ENCODE measurements around the gene FLT3LG. TPM values are rescaled to one million over a fixed set of nuclear protein-coding genes. Genes with fewer than 3 reads are reported as not detected.

Gene FLT3LG
- total and polyA plus RNA-seq, 9 of the 15 experiments (the other 6 are each of a cell fraction or from before 2014, with no cell fraction given) = 0.31 to 6.4 (median 1.1) TPM

GRCh38 chr19:49506575-49507105 lies 32.6 kb downstream of the FLT3LG start (continued):
- TF ChIP-seq MBD1 (CRISPR knock-in tag; IDR thresholded peaks at IDR 0.05) (peak; percentile 41; the same call in 1 of the 2 replicates), XRCC3 (IDR thresholded peaks at IDR 0.05) (no peak), ARNT (IDR thresholded peaks at IDR 0.05) (0 out of 4 replicates have a peak, but pooled peaks of 1 of the 2 experiments have one; percentile 28), CHCHD3 (CRISPR knock-in tag; IDR thresholded peaks at IDR 0.05) (no peak), ADNP (tag; IDR thresholded peaks at IDR 0.05) (0 out of 2 replicates have a peak, but pooled peaks have one; percentile 13), ZNF740 (CRISPR knock-in tag; IDR thresholded peaks at IDR 0.05) (0 out of 2 replicates have a peak, but pooled peaks have one; percentile 41), ZNF740 (tag; IDR thresholded peaks at IDR 0.05) (no peak), XRCC5 (IDR thresholded peaks at IDR 0.05; ENCODE audit: low read depth, low read length) (peak; percentile 47; the same call in 1 of the 2 replicates), ESRRA (IDR thresholded peaks at IDR 0.05; ENCODE audit: borderline replicate concordance, low read depth) (peak; percentile 55; the same call in 1 of the 2 replicates), CTCF (IDR thresholded peaks at IDR 0.05 in 2 of 3, conservative IDR thresholded peaks at IDR 0.05 in 1 of 3; ENCODE audit: insufficient read depth in 2 of 3, low read depth in 1 of 3, low read length in 3 of 3) (peak; percentile 92 to 98 (median 96)), ELF2 (CRISPR knock-in tag; IDR thresholded peaks at IDR 0.05) (no peak), KAT8 (IDR thresholded peaks at IDR 0.05; ENCODE audit: low read depth) (no peak), THRAP3 (IDR thresholded peaks at IDR 0.05; ENCODE audit: borderline replicate concordance) (no peak), NBN (IDR thresholded peaks at IDR 0.05; ENCODE audit: low read depth) (peak; percentile 49; the same call in 1 of the 2 replicates), MXD1 (CRISPR knock-in tag; IDR thresholded peaks at IDR 0.05; ENCODE audit: borderline replicate concordance, poor library complexity, severe bottlenecking) (no peak), MNT (conservative IDR thresholded peaks at IDR 0.05) (no peak), CBFB (CRISPR knock-in tag; IDR thresholded peaks at IDR 0.05) (no peak), RBM22 (IDR thresholded peaks at IDR 0.05; ENCODE audit: low read depth, low read length, poor library complexity, severe bottlenecking) (no peak), TAF1 (IDR thresholded peaks at IDR 0.05; ENCODE audit: control insufficient read depth, extremely low read depth, insufficient read depth, low read length, severe bottlenecking) (no peak), ZNF143 (CRISPR knock-in tag; IDR thresholded peaks at IDR 0.05) (no peak), HNRNPLL (IDR thresholded peaks at IDR 0.05; ENCODE audit: low read depth, low read length, poor library complexity, severe bottlenecking) (no peak), PHF20 (IDR thresholded peaks at IDR 0.05; ENCODE audit: partially characterized antibody) (no peak)
